OCI-LY7 (cell line): ENCODE measurements around the gene DDX27. TPM values are rescaled to one million over a fixed set of nuclear protein-coding genes. Genes with fewer than 3 reads are reported as not detected.

Experiments
- BruUV-seq: library from RNA; stranded (reverse); fragments of 400-500 nt; replicated peaks from 2 replicates; lab custom pipeline; 2021; lab: Mats Ljungman, UMichigan
- CTCF ChIA-PET: fragments of 300-600 bp; sonication (Branson Sonifier 250); formaldehyde crosslinking; loops from one replicate; lab custom pipeline; 2022; ENCODE audit warnings: antibody characterized with exemption; ENCODE audit not compliant: unreplicated experiment; lab: Charles Lee
- POLR2A ChIA-PET: fragments of 300-600 bp; sonication (Branson Sonifier 250); formaldehyde crosslinking; loops from one replicate; lab custom pipeline; 2022; ENCODE audit warnings: antibody characterized with exemption; lab: Charles Lee
- DNase-seq: peaks from one replicate; pipeline ENCODE4 v3.0.0-alpha.2; 2015; ENCODE audit warnings: low spot score
- H2AFZ ChIP-seq: fragments of 200-600 bp; sonication (generic), shearing (Covaris generic); 2 replicates; pipeline ENCODE4 v1.6.1; 2014; ENCODE audit warnings: mild to moderate bottlenecking, antibody characterized with exemption, low read length, moderate library complexity
- H3K27ac ChIP-seq: fragments of 200-600 bp; sonication (generic); 2 replicates; pipeline ENCODE4 v1.5.1; 2014; ENCODE audit warnings: mixed run types, low read depth, mild to moderate bottlenecking, moderate library complexity, low read length, inconsistent platforms; ENCODE audit not compliant: poor library complexity, severe bottlenecking
- H3K36me3 ChIP-seq: fragments of 200-600 bp; sonication (generic); 2 replicates; pipeline ENCODE4 v1.6.1; 2014; ENCODE audit warnings: mild to moderate bottlenecking, antibody characterized with exemption, low read length, moderate library complexity, mixed read lengths; ENCODE audit not compliant: insufficient read depth
- H3K4me1 ChIP-seq: fragments of 200-600 bp; sonication (generic); 2 replicates; pipeline ENCODE4 v1.5.1; 2014; ENCODE audit warnings: mild to moderate bottlenecking, low read length; ENCODE audit not compliant: insufficient read depth, poor library complexity, severe bottlenecking
- H3K4me2 ChIP-seq: fragments of 200-600 bp; sonication (generic); 2 replicates; pipeline ENCODE4 v1.6.1; 2014; ENCODE audit warnings: mild to moderate bottlenecking, low read length
- H3K4me3 ChIP-seq: fragments of 200-600 bp; sonication (generic); 2 replicates; pipeline ENCODE4 v1.5.1; 2014; ENCODE audit warnings: mild to moderate bottlenecking, low read depth, low read length; ENCODE audit not compliant: poor library complexity, severe bottlenecking
- H3K79me2 ChIP-seq: fragments of 200-600 bp; sonication (generic); 2 replicates; pipeline ENCODE4 v1.6.1; 2016; ENCODE audit warnings: low read depth, mild to moderate bottlenecking, low read length, moderate library complexity, mixed read lengths; ENCODE audit not compliant: insufficient read depth
- H3K9me2 ChIP-seq: fragments of 200-600 bp; sonication (generic); 2 replicates; pipeline ENCODE4 v1.6.1; 2016; ENCODE audit warnings: mild to moderate bottlenecking, low read length, mixed read lengths; ENCODE audit not compliant: insufficient read depth
- H3K9me3 ChIP-seq: fragments of 200-600 bp; sonication (generic); 2 replicates; pipeline ENCODE4 v1.6.1; 2014; ENCODE audit warnings: mild to moderate bottlenecking, mixed run types, low read length, mixed read lengths
- H4K20me1 ChIP-seq: fragments of 200-600 bp; sonication (generic); 2 replicates; pipeline ENCODE4 v1.6.1; 2014; ENCODE audit warnings: mild to moderate bottlenecking, antibody characterized with exemption, low read length, moderate library complexity, mixed read lengths; ENCODE audit not compliant: insufficient read depth
- EZH2phosphoT487 ChIP-seq: fragments of 200-600 bp; sonication (generic); IDR thresholded peaks from 2 replicates; pipeline ENCODE4 v1.6.1; 2018; ENCODE audit warnings: low read depth, borderline replicate concordance, mild to moderate bottlenecking, mixed run types, antibody characterized with exemption, low read length, moderate library complexity, mixed read lengths
- intact Hi-C: fragments of 100-400 bp; cut with micrococcal nuclease; formaldehyde crosslinking; loops from one replicate; pipeline ENCODE4 v1.10.0; 2022; ENCODE audit not compliant: unreplicated experiment
- total RNA-seq, 2 experiments: library from RNA; depleted of rRNA in 1 of 2; stranded (reverse); fragments of >200 nt in 1 of 2; shearing (Covaris generic) in 1 of 2; gene quantifications; 2 replicates each; pipeline ENCODE4 v1.2.3, GENCODE V29; 2014 to 2022
- TF ChIP-seq, protein P1 (sequence below): fragments of 200-600 bp; sonication (generic); conservative IDR thresholded peaks from 2 replicates; pipeline ENCODE4 v1.5.1; 2014; ENCODE audit warnings: mild to moderate bottlenecking, antibody characterized with exemption, low read length, moderate library complexity, mixed read lengths

Gene DDX27
- total RNA-seq, 2 experiments from 2014 or later, result 53.9 to 57.0 TPM

DNA sequence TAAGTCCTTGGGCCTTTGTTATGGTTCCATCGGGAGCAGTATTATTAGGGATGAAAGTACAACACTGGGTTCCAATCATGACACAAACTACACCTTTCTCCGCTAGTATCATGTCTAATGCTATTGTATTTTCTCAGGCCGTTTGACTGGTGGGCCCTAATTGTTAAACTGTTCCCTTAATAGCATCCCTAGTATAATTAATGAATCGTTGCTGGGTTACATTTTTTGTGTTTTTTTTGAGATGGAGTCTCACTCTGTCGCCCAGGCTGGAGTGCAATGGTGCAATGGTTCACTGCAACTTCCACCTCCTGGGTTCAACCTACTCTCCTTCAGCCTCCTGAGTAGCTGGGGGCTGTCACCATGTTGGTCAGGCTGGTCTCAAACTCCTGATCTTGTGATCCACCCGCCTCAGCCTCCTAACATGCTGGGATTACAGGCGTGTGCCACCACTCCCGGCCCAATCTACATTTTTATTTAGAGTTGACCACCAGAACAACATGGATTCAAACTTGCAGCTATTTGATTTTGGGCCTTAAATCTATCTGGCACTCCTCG is 62.8 kb downstream of the DDX27 start:
- ChIA-PET POLR2A (interaction anchor here (0.6 kb wide), 1 partner anchor 76 kb away, joined by 4 read pairs; no protein-coding TSS in a partner anchor), CTCF (interaction anchor here (0.8 kb wide), 1 partner anchor 34 kb away, joined by 3 read pairs; no protein-coding TSS in a partner anchor)
- Histone ChIP-seq H3K27ac (peak overlapping the region; percentile 90), H4K20me1 (peaks cover 72% of the 10 kb centered on the region), H3K4me2 (peak overlapping the region; percentile 95), H3K9me3 (no peaks in the 10 kb centered on the region; the same call in 1 of the 2 replicates), H3K79me2 (peaks cover 95% of the 10 kb centered on the region), H3K4me3 (peak overlapping the region; percentile 100), H3K9me2 (no peaks in the 10 kb centered on the region), H3K36me3 (peaks cover 86% of the 10 kb centered on the region), H3K4me1 (peaks cover 67% of the 10 kb centered on the region), H2AFZ (no peak overlapping the region)
- TF ChIP-seq, protein P1, sequence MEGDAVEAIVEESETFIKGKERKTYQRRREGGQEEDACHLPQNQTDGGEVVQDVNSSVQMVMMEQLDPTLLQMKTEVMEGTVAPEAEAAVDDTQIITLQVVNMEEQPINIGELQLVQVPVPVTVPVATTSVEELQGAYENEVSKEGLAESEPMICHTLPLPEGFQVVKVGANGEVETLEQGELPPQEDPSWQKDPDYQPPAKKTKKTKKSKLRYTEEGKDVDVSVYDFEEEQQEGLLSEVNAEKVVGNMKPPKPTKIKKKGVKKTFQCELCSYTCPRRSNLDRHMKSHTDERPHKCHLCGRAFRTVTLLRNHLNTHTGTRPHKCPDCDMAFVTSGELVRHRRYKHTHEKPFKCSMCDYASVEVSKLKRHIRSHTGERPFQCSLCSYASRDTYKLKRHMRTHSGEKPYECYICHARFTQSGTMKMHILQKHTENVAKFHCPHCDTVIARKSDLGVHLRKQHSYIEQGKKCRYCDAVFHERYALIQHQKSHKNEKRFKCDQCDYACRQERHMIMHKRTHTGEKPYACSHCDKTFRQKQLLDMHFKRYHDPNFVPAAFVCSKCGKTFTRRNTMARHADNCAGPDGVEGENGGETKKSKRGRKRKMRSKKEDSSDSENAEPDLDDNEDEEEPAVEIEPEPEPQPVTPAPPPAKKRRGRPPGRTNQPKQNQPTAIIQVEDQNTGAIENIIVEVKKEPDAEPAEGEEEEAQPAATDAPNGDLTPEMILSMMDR, result no peak
- no peak for TF ChIP-seq EZH2phosphoT487
- intact Hi-C loops, result no loop called here
- no TSS peak for BruUV-seq
- no peak for DNase-seq

DNA sequence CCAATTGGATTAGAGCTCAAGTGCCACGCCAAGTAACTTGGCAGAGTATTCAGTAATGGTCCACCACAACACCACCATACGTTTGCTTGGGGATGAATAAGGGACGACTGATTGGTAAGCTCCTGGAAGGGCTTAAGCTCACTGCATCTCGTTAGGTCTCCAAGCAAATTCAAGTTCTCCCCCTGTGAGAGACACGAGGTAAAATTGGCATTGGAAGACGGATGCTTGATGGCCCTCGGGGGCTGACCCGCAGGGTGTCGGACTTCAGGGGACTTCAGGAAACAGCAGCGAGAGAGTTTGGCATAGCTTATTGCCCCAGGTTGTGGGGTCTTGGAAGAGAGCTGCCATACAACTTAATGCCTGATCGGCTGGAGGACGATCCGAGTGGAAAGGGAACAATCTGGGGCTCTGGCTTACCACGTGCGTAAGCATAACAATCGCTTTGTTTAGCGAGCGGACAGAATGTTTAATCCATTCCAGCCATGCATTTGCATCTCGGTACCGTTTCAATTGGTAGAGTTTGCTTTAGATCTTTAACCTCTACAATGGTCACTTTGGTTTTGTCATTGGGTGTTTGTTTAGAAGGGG is 63.5 kb downstream of the DDX27 start:
- POLR2A ChIA-PET, result interaction anchor here (0.6 to 1.4 kb wide), 2 partner anchors 36 to 77 kb away, joined by 4 read pairs; no protein-coding TSS in a partner anchor
- peaks cover 79% of the 10 kb centered on the region for H4K20me1 ChIP-seq

More for the DNA sequence above, 63.5 kb downstream of the DDX27 start:
- H3K9me3 ChIP-seq, result no peaks in the 10 kb centered on the region; the same call in 1 of the 2 replicates
- DNase-seq, result no peak
- H3K4me3 ChIP-seq, result peak overlapping the region; percentile 100
- BruUV-seq, result no TSS peak
- intact Hi-C loops, result no loop called here
- TF ChIP-seq, protein P1, result no peak
- TF ChIP-seq EZH2phosphoT487, result no peak
- H3K79me2 ChIP-seq, result peaks cover 95% of the 10 kb centered on the region
- H3K9me2 ChIP-seq, result no peaks in the 10 kb centered on the region
- CTCF ChIA-PET, result interaction anchor here (0.8 kb wide), 1 partner anchor 35 kb away, joined by 3 read pairs; no protein-coding TSS in a partner anchor
- H3K4me1 ChIP-seq, result peaks cover 72% of the 10 kb centered on the region
- H3K27ac ChIP-seq, result peak overlapping the region; percentile 90
- H3K36me3 ChIP-seq, result peaks cover 92% of the 10 kb centered on the region
- peak overlapping the region; percentile 95 for H3K4me2 ChIP-seq
- no peak overlapping the region for H2AFZ ChIP-seq
